GM21528 (cell line): ENCODE results near the gene ABCD3.
"Not testable (repeated sequence)": the region's sequence is repeated elsewhere in the genome, so short reads cannot be mapped to it uniquely, and the experiment has no call there.

Experiments
- ATAC-seq: cut with Tn5 transposase; IDR thresholded peaks from one replicate; pipeline ENCODE4 v1.9.1; 2021; ENCODE audit warnings: mild to moderate bottlenecking, moderate library complexity; ENCODE audit not compliant: unreplicated experiment, low FRiP score

ABCD3 gene

DNA sequence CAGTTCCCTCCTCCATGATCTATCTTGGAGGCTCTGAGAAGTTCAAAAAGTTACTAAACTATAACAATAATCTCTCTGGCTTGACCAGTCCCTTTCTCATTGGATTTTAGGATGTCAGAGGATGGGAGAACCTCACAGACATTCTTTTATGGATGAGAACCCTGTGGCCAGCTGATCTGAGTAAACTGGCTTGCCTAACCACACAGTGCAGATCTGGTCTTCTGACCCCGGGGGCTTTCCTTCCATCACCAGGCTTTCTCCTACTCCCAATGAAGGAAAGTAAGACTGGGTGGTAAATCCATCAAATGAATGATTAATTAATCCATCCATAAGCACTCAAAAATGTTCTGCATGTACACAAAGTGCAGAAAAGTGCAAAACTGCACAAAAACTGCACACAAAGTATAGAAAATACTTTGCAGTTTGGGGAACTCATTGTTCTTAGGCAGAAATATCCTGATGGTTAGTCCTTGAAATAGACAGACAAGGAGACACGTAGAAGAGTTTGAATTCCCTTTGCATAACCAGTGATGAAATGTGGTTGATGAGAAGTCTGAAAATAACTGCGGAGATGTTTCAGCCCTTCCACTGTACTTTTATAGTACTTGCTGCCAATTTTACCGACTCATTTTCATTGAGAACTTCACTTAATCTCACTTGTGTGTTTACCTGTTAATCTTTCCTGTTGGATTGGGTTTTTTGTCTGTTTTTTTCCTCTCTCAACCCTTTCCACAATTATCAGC lies 125.9 kb downstream of the ABCD3 start:
- ATAC-seq = no peak

DNA sequence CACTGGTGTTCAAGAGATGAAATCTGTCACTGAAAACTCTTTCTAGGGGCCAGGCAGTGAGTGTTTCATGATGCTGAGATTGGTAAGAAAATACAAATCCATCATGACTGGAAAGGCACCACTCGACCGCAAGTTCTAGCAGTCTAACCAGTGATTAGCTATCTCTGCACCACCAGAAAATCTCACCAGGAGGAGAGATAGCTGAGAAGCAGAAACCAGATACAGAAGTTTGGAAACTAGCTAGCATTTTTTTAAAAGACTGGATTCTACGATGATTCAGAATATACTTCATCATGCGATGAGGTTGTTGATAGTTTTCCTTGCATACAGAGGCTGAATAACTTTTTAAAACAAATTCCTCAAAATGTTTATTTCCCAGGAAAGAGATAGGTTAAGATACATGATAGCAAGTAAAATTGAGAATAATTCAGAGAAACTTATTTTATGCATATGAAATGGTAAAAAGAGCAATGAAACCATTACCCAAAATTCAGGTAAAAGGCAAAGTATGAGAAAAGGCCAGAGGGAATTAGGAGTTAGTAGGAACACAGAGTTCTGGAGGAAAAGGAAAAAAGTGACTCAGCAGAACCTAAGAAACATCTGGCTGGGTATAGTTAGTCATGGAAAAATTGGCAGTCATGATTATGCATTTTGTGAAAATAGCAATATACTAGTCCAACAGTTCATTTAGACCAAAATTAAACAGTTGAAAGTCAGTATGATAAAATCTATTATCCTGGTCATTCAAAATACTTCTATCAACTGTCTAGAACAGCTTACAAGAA lies 126.7 kb downstream of the ABCD3 start:
- ATAC-seq = no peak

DNA sequence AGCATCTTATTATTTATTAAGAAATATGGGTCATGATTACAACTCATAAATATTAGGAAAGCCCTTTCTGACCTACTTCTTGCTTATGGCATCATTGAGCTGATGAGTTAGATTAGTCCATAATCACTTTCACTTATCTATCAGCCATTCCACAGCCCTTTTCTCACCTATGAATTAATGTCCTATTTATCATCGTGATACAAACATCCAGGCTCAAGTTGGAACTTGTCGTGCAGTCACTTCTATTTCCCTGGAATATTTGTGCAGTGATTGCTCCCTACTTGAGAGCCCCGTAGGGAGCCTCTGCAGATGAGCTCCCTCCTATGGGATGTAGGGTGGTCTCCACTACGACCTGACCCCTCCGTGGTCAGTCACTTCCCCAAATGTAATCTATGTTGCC lies 131.5 kb downstream of the ABCD3 start:
- no peak for ATAC-seq

GRCh38 chr1:94550396-94550795 lies 132.2 kb downstream of the ABCD3 start:
- no peak for ATAC-seq

- ATAC-seq = no peak
Observed at GRCh38 chr1:94550800-94551241, 132.6 kb downstream of the ABCD3 start.

- ATAC-seq = no peak
Observed at GRCh38 chr1:94551449-94551848, 133.3 kb downstream of the ABCD3 start.

- ATAC-seq = no peak
Observed at GRCh38 chr1:94552071-94552586, 133.9 kb downstream of the ABCD3 start.

- no peak for ATAC-seq
Observed at GRCh38 chr1:94553323-94553730, 135.1 kb downstream of the ABCD3 start.

- ATAC-seq = no peak
Observed at GRCh38 chr1:94553931-94554330, 135.7 kb downstream of the ABCD3 start.

DNA sequence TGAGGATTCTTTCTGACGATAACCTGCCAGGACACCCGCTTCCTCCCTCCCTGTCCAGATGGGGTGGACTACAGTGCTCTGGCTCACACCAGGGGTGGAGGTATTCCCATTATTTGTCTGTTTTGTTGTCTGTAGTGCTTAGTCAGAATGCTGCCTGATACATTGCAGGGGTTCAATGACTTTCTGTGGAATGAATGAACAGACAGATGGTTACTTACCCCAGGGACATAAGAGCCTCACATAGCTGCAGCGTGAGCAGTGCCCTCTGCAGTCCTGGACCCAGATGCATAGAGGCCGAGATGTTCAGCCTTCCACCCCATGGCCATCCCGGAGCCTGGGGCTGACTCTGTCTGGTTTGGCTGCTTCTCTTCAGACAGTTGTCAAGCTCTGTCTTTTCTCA lies 136.4 kb downstream of the ABCD3 start:
- no peak for ATAC-seq

GRCh38 chr1:94555091-94555490 lies 136.9 kb downstream of the ABCD3 start:
- ATAC-seq = no peak

GRCh38 chr1:94559921-94560320 lies 141.7 kb downstream of the ABCD3 start:
- ATAC-seq = no peak

- ATAC-seq = no peak
Observed at GRCh38 chr1:94560333-94560732, 142.1 kb downstream of the ABCD3 start.

- no peak for ATAC-seq
Observed at GRCh38 chr1:94562519-94563260, 144.5 kb downstream of the ABCD3 start.

DNA sequence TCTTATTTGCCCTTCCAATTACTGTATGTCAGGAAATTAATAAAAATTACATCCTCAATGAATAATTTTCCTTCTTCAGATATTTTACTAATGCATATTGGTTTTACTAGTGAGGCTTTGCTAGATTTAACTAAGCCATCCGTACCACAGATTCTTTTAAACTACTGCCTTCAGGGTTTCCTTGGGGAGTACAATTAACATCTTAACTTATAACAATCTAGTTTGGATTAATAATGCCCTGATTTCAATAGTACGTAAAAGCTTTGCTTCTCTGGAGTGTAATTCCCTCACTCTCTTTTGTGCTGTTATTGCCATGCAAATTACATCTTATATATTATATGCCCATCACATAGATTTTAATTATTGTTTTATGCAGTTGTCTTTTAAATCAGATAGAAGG lies 147.7 kb downstream of the ABCD3 start:
- ATAC-seq = no peak

GRCh38 chr1:94566436-94566835 lies 148.2 kb downstream of the ABCD3 start:
- ATAC-seq = not testable (repeated sequence)

- ATAC-seq = not testable (repeated sequence)
Observed at GRCh38 chr1:94567975-94568607, 149.9 kb downstream of the ABCD3 start.
